Measurements from ENCODE around the gene FNIP2. TPM values are rescaled to one million over a fixed set of nuclear protein-coding genes. Genes with fewer than 3 reads are reported as not detected.

The FNIP2 gene
- total and polyA plus RNA-seq, 11 donors = 14.5 to 87.4 (median 40.9) TPM

DNA sequence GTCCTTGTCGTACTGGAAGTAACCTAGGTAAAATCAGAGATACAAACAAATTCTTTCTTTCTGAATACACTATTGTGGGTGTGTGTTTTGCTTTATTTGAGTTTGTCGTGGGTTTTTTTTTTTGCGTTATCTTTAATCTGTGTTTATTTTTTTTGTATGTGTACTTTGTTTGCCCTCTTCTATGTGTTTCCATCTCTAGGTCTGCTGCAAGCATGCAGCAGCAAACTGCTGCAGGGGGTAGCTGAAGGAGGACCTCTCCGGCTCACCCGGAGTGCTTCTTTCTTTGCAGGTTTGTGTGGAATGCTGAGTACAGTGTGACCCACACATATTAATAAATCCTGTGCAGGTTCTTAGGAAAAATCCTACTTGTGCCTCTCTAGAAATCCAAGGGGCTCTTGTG, 64.8 kb downstream of the FNIP2 start:
- TF ChIP-seq, protein P1, sequence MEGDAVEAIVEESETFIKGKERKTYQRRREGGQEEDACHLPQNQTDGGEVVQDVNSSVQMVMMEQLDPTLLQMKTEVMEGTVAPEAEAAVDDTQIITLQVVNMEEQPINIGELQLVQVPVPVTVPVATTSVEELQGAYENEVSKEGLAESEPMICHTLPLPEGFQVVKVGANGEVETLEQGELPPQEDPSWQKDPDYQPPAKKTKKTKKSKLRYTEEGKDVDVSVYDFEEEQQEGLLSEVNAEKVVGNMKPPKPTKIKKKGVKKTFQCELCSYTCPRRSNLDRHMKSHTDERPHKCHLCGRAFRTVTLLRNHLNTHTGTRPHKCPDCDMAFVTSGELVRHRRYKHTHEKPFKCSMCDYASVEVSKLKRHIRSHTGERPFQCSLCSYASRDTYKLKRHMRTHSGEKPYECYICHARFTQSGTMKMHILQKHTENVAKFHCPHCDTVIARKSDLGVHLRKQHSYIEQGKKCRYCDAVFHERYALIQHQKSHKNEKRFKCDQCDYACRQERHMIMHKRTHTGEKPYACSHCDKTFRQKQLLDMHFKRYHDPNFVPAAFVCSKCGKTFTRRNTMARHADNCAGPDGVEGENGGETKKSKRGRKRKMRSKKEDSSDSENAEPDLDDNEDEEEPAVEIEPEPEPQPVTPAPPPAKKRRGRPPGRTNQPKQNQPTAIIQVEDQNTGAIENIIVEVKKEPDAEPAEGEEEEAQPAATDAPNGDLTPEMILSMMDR (IDR thresholded peaks at IDR 0.05) = no peak
- no peak for TF ChIP-seq POLR2A (IDR thresholded peaks at IDR 0.05)
- peaks cover 0 to 14% (median 0%) of the 10 kb centered on the region in 12 donors for H3K4me1 ChIP-seq
- H3K4me3 ChIP-seq = no peak overlapping the region
- no peaks in the 10 kb centered on the region for H3K27me3 ChIP-seq
- H3K27ac ChIP-seq = no peak overlapping the region
- no peaks in the 10 kb centered on the region for H3K9me3 ChIP-seq
- H3K36me3 ChIP-seq = peaks cover 0 to 85% (median 73%) of the 10 kb centered on the region in 9 donors
- DNase-seq (no peak), ATAC-seq (no peak)
- intact Hi-C loops (cut with DNase I) = no loop called here
- 68 to 76% (median 69%) methylated on average over 5 of the region's 5 CpGs for WGBS, 4 donors

DNA sequence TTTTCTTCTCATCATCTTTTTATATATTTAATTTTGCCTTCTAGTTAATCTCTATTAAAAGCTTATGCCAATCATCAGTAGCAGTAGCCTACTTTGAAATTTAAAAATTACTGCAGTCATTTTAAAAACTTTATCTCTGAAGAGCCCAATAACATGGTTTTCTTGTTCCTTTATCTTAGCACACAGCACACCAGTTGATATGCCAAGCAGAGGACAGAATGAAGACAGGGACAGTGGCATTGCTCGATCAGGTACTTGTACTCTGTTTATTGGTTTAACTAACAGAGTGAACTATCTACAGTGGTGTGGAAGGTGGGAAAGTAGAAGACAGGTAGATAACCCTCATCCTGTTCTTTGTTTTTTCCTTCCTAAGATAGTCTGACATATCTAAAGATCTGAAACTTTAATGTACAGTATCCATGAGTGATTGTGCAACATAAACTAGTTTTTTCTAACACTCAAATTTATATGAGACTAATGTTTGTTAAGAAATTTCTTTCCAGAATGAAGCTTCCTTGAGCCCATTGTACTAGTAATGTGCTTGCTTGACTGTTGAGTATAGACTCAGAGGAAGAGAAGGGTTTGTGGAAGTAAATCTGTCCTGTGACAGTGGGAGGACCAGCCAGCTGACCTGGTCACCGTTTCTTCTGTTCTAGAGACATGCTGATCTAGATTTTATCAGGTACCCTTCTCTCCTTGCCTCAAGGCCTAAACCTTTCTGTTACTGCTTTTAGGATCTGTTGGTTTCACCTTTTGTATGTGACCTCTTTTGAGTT, 66.6 kb downstream of the FNIP2 start:
- Histone ChIP-seq H3K27me3 (no peaks in the 10 kb centered on the region), H3K9me3 (no peaks in the 10 kb centered on the region), H3K4me3 (no peak overlapping the region), H3K4me1 (peaks cover 0 to 17% (median 0%) of the 10 kb centered on the region in 12 donors), H3K27ac (peak overlapping the region in 3 of 12 donors; percentile 4 to 47 (median 9)), H3K36me3 (peaks cover 0 to 93% (median 74%) of the 10 kb centered on the region in 9 donors)
- intact Hi-C loops (cut with DNase I) = no loop called here
- no peak for DNase-seq
- no peak for ATAC-seq
- 43 to 48% (median 47%) methylated on average over 2 of the region's 2 CpGs for WGBS, 4 donors
- TF ChIP-seq, protein P1 (IDR thresholded peaks at IDR 0.05) = no peak
- no peak for TF ChIP-seq POLR2A (IDR thresholded peaks at IDR 0.05)

DNA sequence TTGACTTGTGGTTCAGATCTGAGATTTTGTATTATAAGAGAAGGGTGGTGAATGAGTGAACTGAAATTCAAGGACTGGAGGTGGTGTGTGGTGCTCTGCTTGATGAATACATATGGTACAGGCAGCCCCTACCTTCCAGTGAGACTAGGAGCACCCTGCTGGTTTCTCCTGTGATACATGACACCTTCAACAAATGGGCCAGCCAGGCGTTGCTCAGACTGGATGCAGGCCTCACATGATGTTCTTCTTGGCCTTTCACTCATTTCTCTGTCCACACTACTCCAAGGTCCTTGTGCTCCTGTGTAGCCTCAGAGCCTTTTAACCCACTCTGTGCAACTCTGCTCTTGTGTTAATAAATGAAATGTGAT, 67.2 kb downstream of the FNIP2 start:
- Histone ChIP-seq H3K4me1 (peaks cover 0 to 21% (median 0%) of the 10 kb centered on the region in 12 donors), H3K27ac (peak overlapping the region in 3 of 12 donors; percentile 4 to 47 (median 9)), H3K9me3 (no peaks in the 10 kb centered on the region), H3K36me3 (peaks cover 0 to 93% (median 71%) of the 10 kb centered on the region in 9 donors), H3K4me3 (no peak overlapping the region), H3K27me3 (no peaks in the 10 kb centered on the region)
- DNase-seq (no peak), ATAC-seq (peak in 1 of 4 donors; percentile 21)
- intact Hi-C loops (cut with DNase I) = no loop called here
- 47 to 61% (median 59%) methylated on average over 1 of the region's 1 CpG for WGBS, 4 donors
- TF ChIP-seq POLR2A (IDR thresholded peaks at IDR 0.05) = no peak
- TF ChIP-seq, protein P1 (IDR thresholded peaks at IDR 0.05) = no peak

DNA sequence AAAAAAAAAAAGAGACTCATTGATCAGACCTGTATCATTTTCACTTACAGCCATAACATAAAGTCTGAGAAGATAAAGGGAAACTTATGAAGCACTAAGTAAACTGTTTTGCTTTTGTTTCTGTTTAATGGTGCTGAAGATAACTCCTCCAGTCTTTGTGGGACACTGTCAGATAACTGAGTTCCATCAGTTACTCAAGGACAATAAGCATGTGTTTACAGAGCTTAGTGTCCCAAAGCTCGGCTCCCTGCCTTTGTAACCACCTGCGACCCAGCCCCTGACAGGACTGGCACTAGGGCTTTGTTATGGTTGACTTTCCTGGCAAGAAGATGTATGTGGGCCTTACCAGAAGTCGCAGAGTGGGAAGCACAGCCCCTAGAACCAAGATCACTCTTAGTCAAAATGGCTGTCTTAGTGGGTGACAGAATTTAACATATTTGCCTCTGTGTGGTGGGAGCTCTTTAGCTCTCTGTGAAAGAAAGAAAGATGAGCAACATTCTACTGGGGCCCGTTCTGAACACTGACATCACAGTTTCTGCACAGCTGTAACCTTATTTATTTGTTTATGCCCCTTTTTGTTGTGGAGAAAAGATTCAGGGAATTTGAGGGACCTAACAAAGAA, 68.1 kb downstream of the FNIP2 start:
- WGBS, 4 donors = 83 to 87% (median 84%) methylated on average over 4 of the region's 4 CpGs
- intact Hi-C loops (cut with DNase I) = no loop called here
- H3K4me3 ChIP-seq = no peak overlapping the region
- H3K27ac ChIP-seq = peak overlapping the region in 1 of 12 donors; percentile 18
- H3K4me1 ChIP-seq = peaks cover 0 to 26% (median 0%) of the 10 kb centered on the region in 12 donors
- ATAC-seq (no peak), DNase-seq (no peak)
- H3K9me3 ChIP-seq = no peaks in the 10 kb centered on the region
- H3K36me3 ChIP-seq = peaks cover 0 to 92% (median 65%) of the 10 kb centered on the region in 9 donors
- H3K27me3 ChIP-seq = no peaks in the 10 kb centered on the region
- no peak for TF ChIP-seq POLR2A (IDR thresholded peaks at IDR 0.05)
- TF ChIP-seq, protein P1 (IDR thresholded peaks at IDR 0.05) = no peak

All from heart left ventricle (tissue), 16 donors.